ENCODE data around the gene NUP85. TPM values are rescaled to one million over a fixed set of nuclear protein-coding genes. Genes with fewer than 3 reads are reported as not detected.

Gene NUP85
- total and polyA plus RNA-seq, 2 donors (not counting 3 experiments of a cell fraction or from before 2014, with no cell fraction given): 105 to 120 TPM

- H3K4me1 ChIP-seq (ENCODE audit: control insufficient read depth, extremely low read depth, insufficient read depth, low read length): peaks cover 46% of the 10 kb centered on the region
- no peak overlapping the region for H3K9ac ChIP-seq (replicated peaks; ENCODE audit: extremely low read depth, insufficient read depth, low read length)
- dilution Hi-C loops (cut with MboI; ENCODE audit: extremely low pct_ligation_motif_present, low sequenced_read_pairs) (no loop called here), intact Hi-C loops (cut with micrococcal nuclease) (no loop called here)
- ChIA-PET POLR2A (interaction anchor here (1.1 kb wide), 1 partner anchor 22 kb away, joined by 4 read pairs; the partner anchor contains the start of gene SLC25A19), CTCF (interaction anchor here (3.5 kb wide), 1 partner anchor 21 kb away, joined by 68 read pairs; the partner anchor contains the start of gene SLC25A19)
- peaks cover 3 to 13% of the 10 kb centered on the region in 2 experiments for H3K36me3 ChIP-seq (ENCODE audit: control insufficient read depth in 2 of 2, extremely low read depth in 1 of 2, insufficient read depth in 2 of 2, low read length in 2 of 2)
- no TSS peak for BruUV-seq (replicated peaks)
- H3K9me1 ChIP-seq (replicated peaks; ENCODE audit: control insufficient read depth, extremely low read depth, insufficient read depth, low read length): no peaks in the 10 kb centered on the region
- H3K4me2 ChIP-seq (ENCODE audit: insufficient read depth, low read length): no peak overlapping the region
- DNase-seq (ENCODE audit: low read depth, low spot score) (peak; percentile 17), FAIRE-seq (no peak)
- H2AFZ ChIP-seq (ENCODE audit: low read depth, low read length): no peak overlapping the region
- no peaks in the 10 kb centered on the region for H4K20me1 ChIP-seq (replicated peaks; ENCODE audit: control insufficient read depth, extremely low read depth, insufficient read depth, low read length)
- no peak overlapping the region for H3K4me3 ChIP-seq (replicated peaks in 1 of 3; ENCODE audit: insufficient read depth in 1 of 3, low read depth in 1 of 3, low read length in 3 of 3)
- H3K27me3 ChIP-seq (ENCODE audit: control insufficient read depth in 2 of 2, insufficient read depth in 2 of 2, low read length in 2 of 2): no peaks in the 10 kb centered on the region
- no peak overlapping the region for H3K27ac ChIP-seq (ENCODE audit: insufficient read depth, low read depth, low read length)
- peaks cover 11% of the 10 kb centered on the region for H3K79me2 ChIP-seq (ENCODE audit: control insufficient read depth, insufficient read depth, low read length)
- TF ChIP-seq EZH2 (IDR thresholded peaks at IDR 0.05; ENCODE audit: borderline replicate concordance, low read depth, low read length, severe bottlenecking): no peak
- TF ChIP-seq POLR2A (IDR thresholded peaks at IDR 0.05; ENCODE audit: low read depth, low read length): peak; percentile 49
- TF ChIP-seq POLR2AphosphoS5 (IDR thresholded peaks at IDR 0.05; ENCODE audit: insufficient read depth, low read depth, low read length): no peak
- no peaks in the 10 kb centered on the region for H3K9me3 ChIP-seq (replicated peaks; ENCODE audit: control insufficient read depth, insufficient read depth, low read length)
Measured at GRCh38 chr17:75267411-75268232, 62.1 kb downstream of the NUP85 start.

DNA sequence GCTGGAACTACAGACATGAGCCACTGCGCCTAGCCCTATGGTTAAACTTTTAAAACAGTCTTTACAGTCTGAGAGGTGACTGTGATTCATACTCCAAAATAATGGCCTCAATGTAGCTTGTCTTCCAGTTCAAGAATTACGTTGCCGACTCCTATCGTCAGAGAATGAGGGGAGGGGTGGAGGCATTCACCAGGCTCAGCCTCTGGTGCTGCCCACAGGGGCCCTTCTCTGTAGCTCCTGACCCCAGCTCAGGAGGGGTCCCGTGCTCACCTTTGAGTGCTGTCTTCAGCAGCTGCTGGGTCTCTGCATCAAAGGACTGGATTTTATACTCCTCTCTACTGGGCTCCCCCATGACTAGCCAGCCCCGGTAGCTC, 64.4 kb downstream of the NUP85 start:
- peak overlapping the region; percentile 65 for H2AFZ ChIP-seq (ENCODE audit: low read depth, low read length)
- POLR2A ChIA-PET: interaction anchor here (1.7 to 2.3 kb wide), 3 partner anchors 9 to 124 kb away, joined by 3 to 23 read pairs (median 17); partner anchors contain the start of genes GGA3, MRPS7 and SLC25A19
- intact Hi-C loops (cut with micrococcal nuclease): loop anchor here (2.0 kb wide), 2 partner anchors 19 to 135 kb away; partner anchors contain the start of genes GRB2 and SLC25A19

More for the DNA sequence above, 64.4 kb downstream of the NUP85 start:
- no peak overlapping the region for H3K27ac ChIP-seq (ENCODE audit: insufficient read depth, low read depth, low read length)
- DNase-seq (ENCODE audit: low read depth, low spot score): no peak
- CTCF ChIA-PET: interaction anchor here (1.3 to 4.1 kb wide), 13 partner anchors 8 to 586 kb away, joined by 4 to 91 read pairs (median 14); partner anchors contain the start of genes GGA3, MRPS7, SLC25A19 and WBP2
- TF ChIP-seq MYC (IDR thresholded peaks at IDR 0.05; ENCODE audit: low read depth, low read length) (no peak), EZH2 (IDR thresholded peaks at IDR 0.05; ENCODE audit: borderline replicate concordance, low read depth, low read length, severe bottlenecking) (no peak), JUN (IDR thresholded peaks at IDR 0.05; ENCODE audit: borderline replicate concordance, insufficient read depth, insufficient read length, low read depth) (no peak), POLR2AphosphoS5 (IDR thresholded peaks at IDR 0.05; ENCODE audit: insufficient read depth, low read depth, low read length) (no peak), MAX (IDR thresholded peaks at IDR 0.05; ENCODE audit: insufficient read depth, insufficient read length) (no peak), CTCF (IDR thresholded peaks at IDR 0.05; ENCODE audit: extremely low read depth in 1 of 2, insufficient read depth in 1 of 2, low read depth in 1 of 2, low read length in 2 of 2) (no peak), FOS (IDR thresholded peaks at IDR 0.05; ENCODE audit: borderline replicate concordance, insufficient read depth, low read length) (no peak)
- no peaks in the 10 kb centered on the region for H3K27me3 ChIP-seq (ENCODE audit: control insufficient read depth in 2 of 2, insufficient read depth in 2 of 2, low read length in 2 of 2)
- H3K4me2 ChIP-seq (ENCODE audit: insufficient read depth, low read length): peak overlapping the region; percentile 77
- H3K36me3 ChIP-seq (ENCODE audit: control insufficient read depth in 2 of 2, extremely low read depth in 1 of 2, insufficient read depth in 2 of 2, low read length in 2 of 2): peaks cover 3 to 4% of the 10 kb centered on the region in 2 experiments
- no peaks in the 10 kb centered on the region for H3K9me1 ChIP-seq (replicated peaks; ENCODE audit: control insufficient read depth, extremely low read depth, insufficient read depth, low read length)
- no peaks in the 10 kb centered on the region for H3K9me3 ChIP-seq (replicated peaks; ENCODE audit: control insufficient read depth, insufficient read depth, low read length)
- FAIRE-seq: no peak
- no peak overlapping the region for H3K9ac ChIP-seq (replicated peaks; ENCODE audit: extremely low read depth, insufficient read depth, low read length)
- dilution Hi-C loops (cut with MboI; ENCODE audit: extremely low pct_ligation_motif_present, low sequenced_read_pairs): no loop called here
- H3K4me3 ChIP-seq (replicated peaks in 1 of 3; ENCODE audit: insufficient read depth in 1 of 3, low read depth in 1 of 3, low read length in 3 of 3): peak overlapping the region in 2 of 3 experiments; percentile 53 to 89
- no TSS peak for BruUV-seq (replicated peaks)
- no peaks in the 10 kb centered on the region for H4K20me1 ChIP-seq (replicated peaks; ENCODE audit: control insufficient read depth, extremely low read depth, insufficient read depth, low read length)
- H3K4me1 ChIP-seq (ENCODE audit: control insufficient read depth, extremely low read depth, insufficient read depth, low read length): peaks cover 44% of the 10 kb centered on the region
- no peaks in the 10 kb centered on the region for H3K79me2 ChIP-seq (ENCODE audit: control insufficient read depth, insufficient read depth, low read length)
